IPS-15b (cell line): ENCODE results near the gene SEPTIN1.
A peak's percentile ranks its signal among the peaks of the same experiment; 100 is the strongest.

Experiments used
- H3K27me3 ChIP-seq: one replicate; pipeline ENCODE4 v1.6.1; 2013; ENCODE audit warnings: low read length; ENCODE audit not compliant: control insufficient read depth, insufficient read depth
- H3K36me3 ChIP-seq: one replicate; pipeline ENCODE4 v1.6.1; 2013; ENCODE audit warnings: low read length; ENCODE audit not compliant: control insufficient read depth, insufficient read depth
- H3K4me1 ChIP-seq: one replicate; pipeline ENCODE4 v1.6.1; 2013; ENCODE audit warnings: mild to moderate bottlenecking, low read length; ENCODE audit not compliant: control insufficient read depth, insufficient read depth
- H3K4me3 ChIP-seq: one replicate; pipeline ENCODE4 v1.5.1; 2013; ENCODE audit warnings: low read depth, low read length
- H3K9ac ChIP-seq: one replicate; pipeline ENCODE4 v1.6.1; 2013; ENCODE audit warnings: low read depth, mild to moderate bottlenecking, low read length
- H3K9me3 ChIP-seq: one replicate; pipeline ENCODE4 v1.6.1; 2013; ENCODE audit warnings: mild to moderate bottlenecking, low read length; ENCODE audit not compliant: control insufficient read depth, insufficient read depth

The SEPTIN1 gene

DNA sequence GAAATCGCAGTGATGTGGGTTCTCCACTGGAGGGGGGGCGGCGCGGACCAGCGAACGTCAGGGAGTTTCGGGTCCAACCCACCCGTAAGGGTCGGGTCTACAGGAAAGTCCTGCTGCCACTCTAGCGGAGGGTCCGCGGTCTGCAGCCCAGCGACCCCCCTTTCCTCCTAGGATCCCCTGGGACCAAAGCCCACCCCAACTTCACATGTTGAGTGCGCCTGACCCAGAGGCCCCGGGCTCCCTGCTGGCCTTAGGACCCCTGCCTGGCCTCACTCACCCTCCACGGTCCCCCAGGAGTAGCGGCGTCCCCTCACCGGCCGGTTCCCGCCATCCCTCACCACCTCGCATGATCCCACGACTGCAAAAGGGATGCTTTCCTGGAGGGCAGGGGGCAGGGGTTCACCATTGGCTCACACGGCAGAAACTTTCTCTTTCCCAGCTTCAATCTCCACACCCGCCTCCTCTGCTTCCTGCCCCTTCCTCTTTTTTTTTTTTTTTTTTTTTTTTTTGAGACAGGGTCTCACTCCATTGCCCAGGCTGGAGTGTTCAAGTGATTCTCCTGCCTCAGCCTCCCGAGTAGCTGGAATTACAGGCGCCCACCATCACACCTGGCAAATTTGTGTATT, 3.1 kb downstream of the SEPTIN1 start:
- Histone ChIP-seq H3K4me3 (peak overlapping the region; percentile 99), H3K36me3 (no peaks in the 10 kb centered on the region), H3K9me3 (no peaks in the 10 kb centered on the region), H3K27me3 (no peaks in the 10 kb centered on the region), H3K9ac (peak overlapping the region; percentile 73), H3K4me1 (no peaks in the 10 kb centered on the region)

GRCh38 chr16:30378236-30379157, 3.9 kb downstream of the SEPTIN1 start:
- no peaks in the 10 kb centered on the region for H3K4me1 ChIP-seq
- H3K4me3 ChIP-seq: peak overlapping the region; percentile 99
- no peaks in the 10 kb centered on the region for H3K27me3 ChIP-seq
- H3K9ac ChIP-seq: peak overlapping the region; percentile 81
- no peaks in the 10 kb centered on the region for H3K36me3 ChIP-seq
- H3K9me3 ChIP-seq: no peaks in the 10 kb centered on the region

- Histone ChIP-seq H3K4me3 (peak overlapping the region; percentile 64), H3K36me3 (no peaks in the 10 kb centered on the region), H3K27me3 (no peaks in the 10 kb centered on the region), H3K9ac (peak overlapping the region; percentile 65), H3K9me3 (no peaks in the 10 kb centered on the region), H3K4me1 (no peaks in the 10 kb centered on the region)
Measured at GRCh38 chr16:30377812-30378235, 4.5 kb downstream of the SEPTIN1 start.

- Histone ChIP-seq H3K9ac (peak overlapping the region; percentile 56), H3K4me3 (peak overlapping the region; percentile 64), H3K27me3 (no peaks in the 10 kb centered on the region), H3K36me3 (no peaks in the 10 kb centered on the region), H3K9me3 (no peaks in the 10 kb centered on the region), H3K4me1 (no peaks in the 10 kb centered on the region)
Measured at GRCh38 chr16:30377050-30377811, 5.1 kb downstream of the SEPTIN1 start.

DNA sequence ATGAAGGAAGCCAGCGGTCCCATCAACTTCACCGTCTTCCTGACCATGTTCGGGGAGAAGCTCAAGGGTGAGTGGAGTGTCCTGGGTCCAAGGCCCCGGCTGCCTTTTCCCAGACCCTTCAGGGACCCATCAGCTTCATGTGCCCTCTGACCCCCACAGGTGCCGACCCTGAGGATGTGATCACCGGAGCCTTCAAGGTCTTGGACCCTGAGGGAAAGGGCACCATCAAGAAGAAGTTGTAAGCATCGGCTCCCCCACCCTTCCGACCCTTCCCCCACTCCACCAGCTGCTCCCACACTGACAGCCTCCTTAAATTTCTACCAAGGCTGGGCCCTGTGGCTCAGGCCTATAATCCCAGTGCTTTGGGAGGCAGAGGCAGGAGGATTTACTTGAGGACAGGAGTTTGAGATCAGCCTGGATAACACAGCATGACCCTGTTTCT, 5.9 kb downstream of the SEPTIN1 start:
- H3K4me1 ChIP-seq: no peaks in the 10 kb centered on the region
- H3K36me3 ChIP-seq: no peaks in the 10 kb centered on the region
- H3K4me3 ChIP-seq: no peak overlapping the region
- no peaks in the 10 kb centered on the region for H3K9me3 ChIP-seq
- no peaks in the 10 kb centered on the region for H3K27me3 ChIP-seq
- no peak overlapping the region for H3K9ac ChIP-seq

- Histone ChIP-seq H3K4me1 (no peaks in the 10 kb centered on the region), H3K36me3 (no peaks in the 10 kb centered on the region), H3K9me3 (no peaks in the 10 kb centered on the region), H3K27me3 (no peaks in the 10 kb centered on the region), H3K4me3 (no peak overlapping the region), H3K9ac (no peak overlapping the region)
Measured at GRCh38 chr16:30375864-30376263, 6.5 kb downstream of the SEPTIN1 start.

DNA sequence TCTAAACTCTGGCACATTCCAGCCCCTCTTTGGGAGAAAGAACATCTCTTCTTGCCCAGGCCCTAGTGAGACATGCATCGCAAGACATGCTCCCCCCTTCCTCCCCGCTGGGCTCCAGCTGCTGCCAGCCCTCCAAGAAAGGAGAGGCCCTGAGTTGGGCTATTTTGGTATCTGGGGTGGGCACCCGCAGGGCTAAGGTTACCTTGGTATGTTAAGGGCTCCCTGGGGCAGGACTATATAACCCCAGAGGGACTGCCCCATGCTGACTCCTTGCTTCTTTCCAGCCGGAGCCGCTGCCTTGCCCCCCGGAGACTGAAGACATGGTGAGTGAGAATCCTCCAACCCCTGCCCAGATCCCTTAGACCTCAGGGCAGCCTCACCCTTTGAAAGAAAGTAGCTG, 7.8 kb downstream of the SEPTIN1 start, which contains the start of gene MYL11:
Gene MYL11 (plus strand): TSS at position 265 of the 400 bp plus-strand sequence. CDS start 56 bp downstream, at position 321.
- Histone ChIP-seq H3K36me3 (no peaks in the 10 kb centered on the region), H3K27me3 (no peaks in the 10 kb centered on the region), H3K9me3 (no peaks in the 10 kb centered on the region), H3K4me1 (no peaks in the 10 kb centered on the region), H3K9ac (no peak within 1 kb of the TSS), H3K4me3 (no peak within 1 kb of the TSS)

GRCh38 chr16:30372725-30373124, 9.6 kb downstream of the SEPTIN1 start:
- Histone ChIP-seq H3K36me3 (no peaks in the 10 kb centered on the region), H3K9ac (no peak overlapping the region), H3K9me3 (no peaks in the 10 kb centered on the region), H3K4me1 (no peaks in the 10 kb centered on the region), H3K4me3 (no peak overlapping the region), H3K27me3 (no peaks in the 10 kb centered on the region)

DNA sequence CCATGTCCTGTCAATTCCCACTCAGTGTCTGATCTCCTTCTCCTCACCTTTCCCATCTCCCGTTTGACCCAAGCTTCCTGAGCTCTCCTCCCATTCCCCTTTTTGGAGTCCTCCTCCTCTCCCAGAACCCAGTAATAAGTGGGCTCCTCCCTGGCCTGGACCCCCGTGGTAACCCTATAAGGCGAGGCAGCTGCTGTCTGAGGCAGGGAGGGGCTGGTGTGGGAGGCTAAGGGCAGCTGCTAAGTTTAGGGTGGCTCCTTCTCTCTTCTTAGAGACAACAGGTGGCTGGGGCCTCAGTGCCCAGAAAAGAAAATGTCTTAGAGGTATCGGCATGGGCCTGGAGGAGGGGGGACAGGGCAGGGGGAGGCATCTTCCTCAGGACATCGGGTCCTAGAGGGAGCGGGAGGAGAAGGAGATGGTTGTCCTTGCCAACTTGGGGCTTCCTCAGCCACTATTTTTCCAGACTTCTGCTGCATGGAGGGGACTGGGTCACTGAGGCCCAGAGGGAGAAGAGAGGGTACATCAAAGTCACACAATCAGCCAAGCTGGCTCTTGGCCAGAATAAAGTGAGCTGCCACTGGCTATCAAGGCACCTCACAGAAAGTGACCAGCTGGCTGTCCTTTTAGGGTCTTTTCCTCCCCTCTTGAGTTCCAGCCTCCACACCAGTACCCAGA, 10.2 kb downstream of the SEPTIN1 start:
- Histone ChIP-seq H3K4me1 (no peaks in the 10 kb centered on the region), H3K9ac (no peak overlapping the region), H3K36me3 (no peaks in the 10 kb centered on the region)

GRCh38 chr16:30371248-30371816, 11.0 kb downstream of the SEPTIN1 start:
- Histone ChIP-seq H3K4me1 (no peaks in the 10 kb centered on the region), H3K36me3 (no peaks in the 10 kb centered on the region), H3K4me3 (peak overlapping the region; percentile 50), H3K9me3 (no peaks in the 10 kb centered on the region), H3K9ac (no peak overlapping the region), H3K27me3 (no peaks in the 10 kb centered on the region)

More for the DNA sequence above, 10.2 kb downstream of the SEPTIN1 start:
- H3K4me3 ChIP-seq: no peak overlapping the region
- H3K27me3 ChIP-seq: no peaks in the 10 kb centered on the region
- H3K9me3 ChIP-seq: no peaks in the 10 kb centered on the region
